Cardiac fibroblast (primary cell): ENCODE data around the gene KIF13A.
A peak's percentile ranks its signal among the peaks of the same experiment; 100 is the strongest.

Experiments
- DNase-seq, 2 donors: peaks; one replicate each; pipeline versions ENCODE4 v3.0.0 to v3.0.0-alpha.2; 2010; ENCODE audit warnings: low read depth in 2 of 2
- H3K4me3 ChIP-seq, 2 donors: replicated peaks in 1 of 2; 1 replicate in 1 of 2; 2 replicates in 1 of 2; pipeline ENCODE4 v1.5.1; 2011; ENCODE audit warnings: low read depth in 2 of 2, low read length in 2 of 2, mild to moderate bottlenecking in 2 of 2, moderate library complexity in 1 of 2
- CTCF ChIP-seq: IDR thresholded peaks from one replicate; pipeline ENCODE4 v1.5.1; 2011; ENCODE audit warnings: low read depth, mild to moderate bottlenecking, low read length, inconsistent platforms

The KIF13A gene

GRCh38 chr6:17842934-17843821 is 144.3 kb downstream of the KIF13A start:
- DNase-seq = no peak
- TF ChIP-seq CTCF = no peak
- H3K4me3 ChIP-seq = no peak overlapping the region

- peak in 1 of 2 donors; percentile 14 for DNase-seq
- no peak overlapping the region for H3K4me3 ChIP-seq
- no peak for TF ChIP-seq CTCF
These were observed 145.2 kb downstream of the KIF13A start for GRCh38 chr6:17842014-17842776.

- no peak for DNase-seq
- H3K4me3 ChIP-seq = no peak overlapping the region
- TF ChIP-seq CTCF = no peak
These were observed 147.8 kb downstream of the KIF13A start for GRCh38 chr6:17839513-17840223.

- DNase-seq = peak in 1 of 2 donors; percentile 18
- TF ChIP-seq CTCF = no peak
- H3K4me3 ChIP-seq = no peak overlapping the region
These were observed 151.1 kb downstream of the KIF13A start for GRCh38 chr6:17836293-17836692.

GRCh38 chr6:17835784-17836183 is 151.7 kb downstream of the KIF13A start:
- TF ChIP-seq CTCF = no peak

GRCh38 chr6:17831135-17831534 is 156.3 kb downstream of the KIF13A start:
- no peak for TF ChIP-seq CTCF
- H3K4me3 ChIP-seq = no peak overlapping the region
- peak; percentile 75 to 94 for DNase-seq

More at GRCh38 chr6:17835784-17836183, 151.7 kb downstream of the KIF13A start:
- DNase-seq = no peak
- H3K4me3 ChIP-seq = no peak overlapping the region
